Measurements from ENCODE around the gene KBTBD2.

The KBTBD2 gene

DNA sequence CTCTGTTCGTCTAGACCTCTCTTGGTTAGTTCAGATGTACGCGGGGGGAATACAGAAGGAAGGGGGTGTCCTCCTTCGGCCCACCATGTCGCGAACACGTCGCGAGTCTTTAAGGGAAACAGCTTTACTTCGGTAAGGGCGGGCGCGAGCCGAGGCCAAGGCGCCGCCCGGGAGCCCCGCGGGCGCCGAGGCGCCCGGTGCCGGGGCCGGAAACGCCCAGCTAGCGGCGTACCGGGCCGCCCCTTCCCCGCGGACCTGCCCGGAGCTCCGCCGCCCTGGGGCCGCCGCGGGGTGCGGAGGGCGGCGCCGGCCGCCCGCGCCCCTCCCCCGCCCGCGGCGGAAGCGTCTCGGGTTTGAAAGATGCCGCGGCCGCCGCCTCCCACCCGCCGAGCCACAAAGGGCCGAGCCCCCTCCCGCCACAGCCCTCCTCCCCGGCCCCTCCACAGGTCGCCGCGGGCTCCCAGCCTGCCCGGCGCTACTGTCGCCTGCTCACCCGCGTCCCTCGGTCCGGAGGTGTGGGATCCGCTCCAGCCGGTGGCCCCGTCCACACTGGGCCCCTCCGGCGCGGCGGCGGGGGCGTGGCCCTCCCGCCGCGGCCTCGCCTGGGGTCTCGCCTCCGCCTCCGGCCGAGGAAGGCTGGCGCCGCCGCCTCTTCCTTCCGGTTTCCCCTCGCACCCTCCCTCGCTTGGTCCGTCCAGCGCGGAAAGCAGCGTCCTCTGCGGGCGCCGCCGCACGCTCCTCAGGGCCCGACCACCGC lies at the start of gene KBTBD2:
KBTBD2 (minus strand) TSS at position 718 of the 757 bp plus-strand sequence. CDS start 12,156 bp downstream, outside the sequence.
- ChIA-PET CTCF (interaction anchor here (1.2 to 3.8 kb wide), 4 partner anchors 12 to 219 kb away, joined by 3 to 24 read pairs (median 7); partner anchors contain the start of gene RP9), POLR2A (no interaction called here)
- TF ChIP-seq, protein P1, sequence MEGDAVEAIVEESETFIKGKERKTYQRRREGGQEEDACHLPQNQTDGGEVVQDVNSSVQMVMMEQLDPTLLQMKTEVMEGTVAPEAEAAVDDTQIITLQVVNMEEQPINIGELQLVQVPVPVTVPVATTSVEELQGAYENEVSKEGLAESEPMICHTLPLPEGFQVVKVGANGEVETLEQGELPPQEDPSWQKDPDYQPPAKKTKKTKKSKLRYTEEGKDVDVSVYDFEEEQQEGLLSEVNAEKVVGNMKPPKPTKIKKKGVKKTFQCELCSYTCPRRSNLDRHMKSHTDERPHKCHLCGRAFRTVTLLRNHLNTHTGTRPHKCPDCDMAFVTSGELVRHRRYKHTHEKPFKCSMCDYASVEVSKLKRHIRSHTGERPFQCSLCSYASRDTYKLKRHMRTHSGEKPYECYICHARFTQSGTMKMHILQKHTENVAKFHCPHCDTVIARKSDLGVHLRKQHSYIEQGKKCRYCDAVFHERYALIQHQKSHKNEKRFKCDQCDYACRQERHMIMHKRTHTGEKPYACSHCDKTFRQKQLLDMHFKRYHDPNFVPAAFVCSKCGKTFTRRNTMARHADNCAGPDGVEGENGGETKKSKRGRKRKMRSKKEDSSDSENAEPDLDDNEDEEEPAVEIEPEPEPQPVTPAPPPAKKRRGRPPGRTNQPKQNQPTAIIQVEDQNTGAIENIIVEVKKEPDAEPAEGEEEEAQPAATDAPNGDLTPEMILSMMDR (IDR thresholded peaks at IDR 0.05; ENCODE audit: control extremely low read depth, extremely low read depth, low read depth, missing control alignments): peak; percentile 33
- peak; percentile 78 for DNase-seq (ENCODE audit: extremely low spot score)

- POLR2A ChIA-PET: no interaction called here
- TF ChIP-seq, protein P1 (IDR thresholded peaks at IDR 0.05; ENCODE audit: control extremely low read depth, extremely low read depth, low read depth, missing control alignments): no peak
- CTCF ChIA-PET: interaction anchor here (1.1 to 3.1 kb wide), 5 partner anchors 10 to 187 kb away, joined by 5 to 21 read pairs (median 5); no protein-coding TSS in a partner anchor
- no peak for DNase-seq (ENCODE audit: extremely low spot score)
Measured at GRCh38 chr7:32941181-32941580, 49.6 kb upstream of the KBTBD2 start.

GRCh38 chr7:32937344-32938174 lies 46.0 kb upstream of the KBTBD2 start:
- ChIA-PET POLR2A (no interaction called here), CTCF (interaction anchor here (1.4 to 1.5 kb wide), 3 partner anchors 26 to 91 kb away, joined by 4 read pairs; no protein-coding TSS in a partner anchor)
- TF ChIP-seq, protein P1 (IDR thresholded peaks at IDR 0.05; ENCODE audit: control extremely low read depth, extremely low read depth, low read depth, missing control alignments): no peak
- no peak for DNase-seq (ENCODE audit: extremely low spot score)

DNA sequence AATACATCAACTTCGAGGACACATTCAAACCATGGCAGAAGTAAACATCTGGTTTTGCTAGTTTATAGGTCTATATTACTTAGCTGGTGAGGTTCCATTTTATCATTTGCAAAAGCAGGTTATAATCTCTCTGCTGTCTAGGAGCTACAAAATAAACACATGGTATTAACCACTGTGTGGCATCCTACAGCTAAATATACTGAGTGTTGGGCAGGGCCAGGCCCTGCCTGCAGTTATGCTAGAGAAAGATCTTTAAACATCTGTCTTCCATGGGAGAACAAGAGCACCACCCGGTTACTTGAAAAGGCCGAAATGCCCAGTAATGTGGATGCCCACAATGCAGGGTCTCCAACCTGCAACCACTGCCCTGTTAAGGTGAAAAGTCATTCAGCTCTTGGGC lies 45.1 kb upstream of the KBTBD2 start:
- POLR2A ChIA-PET: no interaction called here
- CTCF ChIA-PET: interaction anchor here (1.2 to 1.5 kb wide), 4 partner anchors 25 to 136 kb away, joined by 3 to 4 read pairs (median 4); no protein-coding TSS in a partner anchor
- DNase-seq (ENCODE audit: extremely low spot score): no peak
- TF ChIP-seq, protein P1 (IDR thresholded peaks at IDR 0.05; ENCODE audit: control extremely low read depth, extremely low read depth, low read depth, missing control alignments): no peak

- ChIA-PET POLR2A (no interaction called here), CTCF (no interaction called here)
- TF ChIP-seq, protein P1 (IDR thresholded peaks at IDR 0.05; ENCODE audit: control extremely low read depth, extremely low read depth, low read depth, missing control alignments): no peak
- DNase-seq (ENCODE audit: extremely low spot score): no peak
Measured at GRCh38 chr7:32935558-32935957, 44.0 kb upstream of the KBTBD2 start.

- no peak for DNase-seq (ENCODE audit: extremely low spot score)
- CTCF ChIA-PET: interaction anchor here (1.0 to 2.7 kb wide), 4 partner anchors 11 to 178 kb away, joined by 4 to 10 read pairs (median 5); no protein-coding TSS in a partner anchor
- POLR2A ChIA-PET: no interaction called here
- TF ChIP-seq, protein P1 (IDR thresholded peaks at IDR 0.05; ENCODE audit: control extremely low read depth, extremely low read depth, low read depth, missing control alignments): no peak
Measured at GRCh38 chr7:32930378-32930777, 38.8 kb upstream of the KBTBD2 start.
